H1 (cell line): ENCODE results near the gene PKNOX1. TPM values are rescaled to one million over a fixed set of nuclear protein-coding genes. Genes with fewer than 3 reads are reported as not detected.

Experiments
- CTCF ChIA-PET: fragments of 300-600 bp; sonication (Branson Sonifier 250); formaldehyde crosslinking; loops from one replicate; lab custom pipeline; 2021; ENCODE audit not compliant: partially characterized antibody; lab: Charles Lee
- POLR2A ChIA-PET: fragments of 300-600 bp; sonication (Branson Sonifier 250); formaldehyde crosslinking; loops from one replicate; lab custom pipeline; 2021; ENCODE audit warnings: inconsistent platforms; ENCODE audit not compliant: partially characterized antibody; lab: Charles Lee
- DNase-seq, 2 experiments: peaks; one replicate each; pipeline versions ENCODE4 v3.0.0 to v3.0.0-alpha.2; 2010 to 2022; ENCODE audit warnings: low spot score in 2 of 2, low read depth in 1 of 2, mixed read lengths in 1 of 2
- FAIRE-seq: peaks from 2 replicates; lab custom pipeline; 2011; peaks lifted over from hg19 to GRCh38; lab: Jason Lieb, UNC
- H2AFZ ChIP-seq: 2 replicates; pipeline ENCODE4 v1.8.1; 2012; ENCODE audit warnings: low read length, inconsistent platforms
- H2AK5ac ChIP-seq: 2 replicates; pipeline ENCODE4 v1.6.1; 2013; ENCODE audit warnings: low read depth, low read length
- H2BK120ac ChIP-seq: replicated peaks from 2 replicates; pipeline ENCODE3; 2013; ENCODE audit warnings: low read depth, low read length, inconsistent platforms
- H2BK12ac ChIP-seq: 2 replicates; pipeline ENCODE4 v1.6.1; 2013; ENCODE audit warnings: low read depth, low read length
- H2BK15ac ChIP-seq: 2 replicates; pipeline ENCODE4 v1.6.1; 2013; ENCODE audit warnings: low read length
- H2BK20ac ChIP-seq: 2 replicates; pipeline ENCODE4 v1.6.1; 2013; ENCODE audit warnings: low read length
- H2BK5ac ChIP-seq: 2 replicates; pipeline ENCODE4 v1.6.1; 2013; ENCODE audit warnings: low read depth, low read length
- H3K14ac ChIP-seq: 2 replicates; pipeline ENCODE4 v1.6.1; 2013; ENCODE audit warnings: inconsistent platforms; ENCODE audit not compliant: insufficient read length
- H3K18ac ChIP-seq: 2 replicates; pipeline ENCODE4 v1.6.1; 2013; ENCODE audit warnings: low read length; ENCODE audit errors: extremely low read depth
- H3K23ac ChIP-seq: 2 replicates; pipeline ENCODE4 v1.6.1; 2013; ENCODE audit warnings: inconsistent platforms; ENCODE audit not compliant: insufficient read length
- H3K23me2 ChIP-seq: 2 replicates; pipeline ENCODE4 v1.6.1; 2013; ENCODE audit warnings: low read depth, low read length
- H3K27ac ChIP-seq: 2 replicates; pipeline ENCODE4 v1.6.1; 2011; ENCODE audit warnings: low read depth, low read length, inconsistent platforms
- H3K27me3 ChIP-seq, 4 experiments: replicated peaks in 1 of 4; 1 replicate in 1 of 4; 2 replicates in 3 of 4; pipeline versions ENCODE4 v1.6.1 to v1.8.1; 2011 to 2013; ENCODE audit warnings: low read length in 3 of 4, mild to moderate bottlenecking in 3 of 4, inconsistent platforms in 2 of 4, mixed read lengths in 2 of 4, moderate library complexity in 1 of 4; ENCODE audit not compliant: control insufficient read depth in 3 of 4, insufficient read depth in 3 of 4; ENCODE audit errors: extremely low read depth in 1 of 4
- H3K36me3 ChIP-seq, 4 experiments: 2 replicates each; pipeline versions ENCODE4 v1.6.1 to v1.8.1; 2011 to 2013; ENCODE audit warnings: mild to moderate bottlenecking in 4 of 4, low read length in 3 of 4, moderate library complexity in 2 of 4, control low read depth in 1 of 4, inconsistent platforms in 1 of 4; ENCODE audit not compliant: insufficient read depth in 4 of 4, control insufficient read depth in 2 of 4
- H3K4ac ChIP-seq: replicated peaks from 2 replicates; pipeline ENCODE3; 2013; ENCODE audit warnings: low read length, low read depth, mixed read lengths, inconsistent platforms; ENCODE audit not compliant: insufficient read length
- H3K4me1 ChIP-seq, 4 experiments: replicated peaks in 1 of 4; 1 replicate in 1 of 4; 2 replicates in 3 of 4; pipeline versions ENCODE4 v1.6.1 to v1.8.1; 2011 to 2013; ENCODE audit warnings: low read length in 3 of 4, inconsistent platforms in 2 of 4, mixed read lengths in 1 of 4; ENCODE audit not compliant: insufficient read depth in 4 of 4, control insufficient read depth in 3 of 4
- H3K4me2 ChIP-seq, 2 experiments: 2 replicates each; pipeline versions ENCODE4 v1.6.1 to v1.8.1; 2011 to 2013; ENCODE audit warnings: low read depth in 2 of 2, low read length in 2 of 2, control low read depth in 1 of 2, inconsistent platforms in 1 of 2, mild to moderate bottlenecking in 1 of 2; ENCODE audit not compliant: insufficient read depth in 1 of 2
- H3K4me3 ChIP-seq, 4 experiments: fragments of 200-600, 300-600 bp in 1 of 4; sonication (generic), shearing (Covaris generic), sonication (Bioruptor Twin) in 1 of 4; 2 replicates each; pipeline versions ENCODE4 v1.5.1 to v1.8.1; 2011 to 2016; ENCODE audit warnings: low read length in 4 of 4, low read depth in 3 of 4, control low read depth in 2 of 4, inconsistent platforms in 2 of 4, mild to moderate bottlenecking in 2 of 4, mixed read lengths in 1 of 4, moderate library complexity in 1 of 4; ENCODE audit not compliant: insufficient read depth in 2 of 4; ENCODE audit errors: extremely low read depth in 1 of 4
- H3K56ac ChIP-seq: replicated peaks from 2 replicates; pipeline ENCODE3; 2013; ENCODE audit warnings: low read depth, mild to moderate bottlenecking, mixed read lengths, low read length, inconsistent platforms; ENCODE audit not compliant: insufficient read length
- H3K79me1 ChIP-seq: 2 replicates; pipeline ENCODE4 v1.6.1; 2013; ENCODE audit warnings: low read depth, low read length, control low read depth
- H3K79me2 ChIP-seq, 2 experiments: 2 replicates each; pipeline versions ENCODE4 v1.6.1 to v1.8.1; 2012 to 2013; ENCODE audit warnings: low read length in 2 of 2, mild to moderate bottlenecking in 2 of 2, inconsistent platforms in 1 of 2; ENCODE audit not compliant: insufficient read depth in 2 of 2, control insufficient read depth in 1 of 2
- H3K9ac ChIP-seq, 4 experiments: replicated peaks in 1 of 4; 1 replicate in 1 of 4; 2 replicates in 3 of 4; pipeline versions ENCODE4 v1.6.1 to v1.8.1; 2011 to 2013; ENCODE audit warnings: low read depth in 3 of 4, low read length in 3 of 4, control low read depth in 2 of 4, mild to moderate bottlenecking in 2 of 4, moderate library complexity in 2 of 4, inconsistent platforms in 1 of 4; ENCODE audit errors: extremely low read depth in 1 of 4
- H3K9me3 ChIP-seq, 2 experiments: 2 replicates each; pipeline versions ENCODE4 v1.6.1 to v1.8.1; 2012 to 2013; ENCODE audit warnings: mild to moderate bottlenecking in 2 of 2, moderate library complexity in 2 of 2, control low read depth in 1 of 2, inconsistent platforms in 1 of 2, low read depth in 1 of 2, low read length in 1 of 2, mixed read lengths in 1 of 2; ENCODE audit not compliant: insufficient read depth in 2 of 2
- H4K20me1 ChIP-seq, 2 experiments: replicated peaks in 1 of 2; 2 replicates each; pipeline versions ENCODE3 to v1.8.1; 2011 to 2013; ENCODE audit warnings: inconsistent platforms in 2 of 2, low read length in 2 of 2, mild to moderate bottlenecking in 1 of 2; ENCODE audit not compliant: insufficient read depth in 2 of 2, control insufficient read depth in 1 of 2
- H4K5ac ChIP-seq: 2 replicates; pipeline ENCODE4 v1.6.1; 2013; ENCODE audit warnings: low read length, low read depth, mixed read lengths, inconsistent platforms; ENCODE audit not compliant: insufficient read length
- H4K8ac ChIP-seq: 2 replicates; pipeline ENCODE4 v1.8.0; 2013; ENCODE audit warnings: mild to moderate bottlenecking, moderate library complexity, low read length, inconsistent platforms; ENCODE audit not compliant: insufficient read depth; ENCODE audit errors: extremely low read depth
- H4K91ac ChIP-seq: replicated peaks from 2 replicates; pipeline ENCODE3; 2013; ENCODE audit warnings: low read length, mixed read lengths, inconsistent platforms; ENCODE audit not compliant: insufficient read length
- BCL11A ChIP-seq, 2 experiments: IDR thresholded peaks; one replicate each; pipeline ENCODE4 v1.6.1; 2011; ENCODE audit warnings: low read depth in 2 of 2, low read length in 2 of 2, mild to moderate bottlenecking in 2 of 2
- EGR1 ChIP-seq: IDR thresholded peaks from 2 replicates; pipeline ENCODE4 v1.6.1; 2011; ENCODE audit warnings: low read depth, low read length, borderline replicate concordance
- JUND ChIP-seq: IDR thresholded peaks from 2 replicates; pipeline ENCODE4 v1.6.1; 2011; ENCODE audit warnings: mild to moderate bottlenecking, improper control_type of control experiment, low read length
- KDM4A ChIP-seq: IDR thresholded peaks from one replicate; pipeline ENCODE4 v1.7.1; 2012; ENCODE audit warnings: low read depth, mild to moderate bottlenecking, moderate library complexity, low read length, inconsistent platforms; ENCODE audit not compliant: severe bottlenecking
- POLR2A ChIP-seq, 2 experiments: IDR thresholded peaks; 1 replicate in 1 of 2; 2 replicates in 1 of 2; pipeline ENCODE4 v1.6.1; 2011; ENCODE audit warnings: low read depth in 2 of 2, low read length in 2 of 2, mild to moderate bottlenecking in 2 of 2; ENCODE audit errors: control extremely low read depth in 1 of 2
- RAD21 ChIP-seq, 2 experiments: IDR thresholded peaks in 1 of 2; conservative IDR thresholded peaks in 1 of 2; 2 replicates each; pipeline ENCODE4 v1.6.1; 2011; ENCODE audit warnings: low read depth in 2 of 2, low read length in 2 of 2, improper control_type of control experiment in 1 of 2, inconsistent platforms in 1 of 2, mild to moderate bottlenecking in 1 of 2, moderate library complexity in 1 of 2
- RNF2 ChIP-seq: fragments of 200-900, 300-1000 bp; sonication (generic); IDR thresholded peaks from 2 replicates; pipeline ENCODE4 v1.7.1; 2016; ENCODE audit warnings: borderline replicate concordance, low read depth, mild to moderate bottlenecking, antibody characterized with exemption, low read length; ENCODE audit not compliant: poor library complexity, severe bottlenecking; ENCODE audit errors: missing control alignments
- SIRT6 ChIP-seq: IDR thresholded peaks from one replicate; pipeline ENCODE4 v1.7.1; 2012; ENCODE audit warnings: low read length, inconsistent platforms
- SP1 ChIP-seq: IDR thresholded peaks from 2 replicates; pipeline ENCODE4 v1.6.1; 2011; ENCODE audit warnings: low read depth, low read length
- SRF ChIP-seq: IDR thresholded peaks from 2 replicates; pipeline ENCODE4 v1.6.1; 2011; ENCODE audit warnings: mild to moderate bottlenecking, low read depth, low read length, moderate library complexity
- TCF12 ChIP-seq: IDR thresholded peaks from 2 replicates; pipeline ENCODE4 v1.6.1; 2011; ENCODE audit warnings: low read depth, mild to moderate bottlenecking, low read length
- WGBS, 2 experiments: shearing (Covaris generic) in 1 of 2; methylation state at CpG; one replicate each; pipeline versions ENCODE4 v1.1.6 to v1.1.7; 2013 to 2015; ENCODE audit warnings: low lambda C conversion rate in 2 of 2, mixed read lengths in 2 of 2, inconsistent platforms in 1 of 2, low coverage in 1 of 2, missing lambda C conversion rate in 1 of 2; ENCODE audit not compliant: insufficient replicate concordance in 2 of 2, insufficient coverage in 1 of 2, insufficient read length in 1 of 2; ENCODE audit errors: extremely low coverage in 1 of 2, missing lambda C conversion rate in 1 of 2; 5-methylcytosine and 5-hydroxymethylcytosine counted together
- polyA plus RNA-seq, 7 experiments: library from polyadenylated mRNA; depleted of rRNA in 3 of 7; stranded (reverse) in 5 of 7; unstranded in 2 of 7; fragments of >200 nt in 5 of 7; fragments of 200-250 nt in 2 of 7; gene quantifications; 1 replicate in 5 of 7; 2 replicates in 1 of 7; 4 replicates in 1 of 7; pipeline versions ENCODE4 v1.2.1 to v1.2.3, GENCODE V29; 2011 to 2013; ENCODE audit warnings: missing spikeins in 2 of 7, mixed read lengths in 2 of 7
- total RNA-seq: library from RNA; stranded (reverse); fragmentation: NEBNext Ultra II Directional; extraction: Animal tissue kit (Norgen Biotek cat#: 25700); gene quantifications from 2 replicates; pipeline ENCODE4 v1.2.1, GENCODE V29; 2021
- TF ChIP-seq, protein P1 (sequence below): IDR thresholded peaks from 2 replicates; pipeline ENCODE4 v1.6.1; 2012; ENCODE audit warnings: low read length, inconsistent platforms

PKNOX1 gene
- total and polyA plus RNA-seq, 2 of the 8 experiments (the other 6 are each of a cell fraction or from before 2014, with no cell fraction given), result 20.4 to 31.9 TPM

DNA sequence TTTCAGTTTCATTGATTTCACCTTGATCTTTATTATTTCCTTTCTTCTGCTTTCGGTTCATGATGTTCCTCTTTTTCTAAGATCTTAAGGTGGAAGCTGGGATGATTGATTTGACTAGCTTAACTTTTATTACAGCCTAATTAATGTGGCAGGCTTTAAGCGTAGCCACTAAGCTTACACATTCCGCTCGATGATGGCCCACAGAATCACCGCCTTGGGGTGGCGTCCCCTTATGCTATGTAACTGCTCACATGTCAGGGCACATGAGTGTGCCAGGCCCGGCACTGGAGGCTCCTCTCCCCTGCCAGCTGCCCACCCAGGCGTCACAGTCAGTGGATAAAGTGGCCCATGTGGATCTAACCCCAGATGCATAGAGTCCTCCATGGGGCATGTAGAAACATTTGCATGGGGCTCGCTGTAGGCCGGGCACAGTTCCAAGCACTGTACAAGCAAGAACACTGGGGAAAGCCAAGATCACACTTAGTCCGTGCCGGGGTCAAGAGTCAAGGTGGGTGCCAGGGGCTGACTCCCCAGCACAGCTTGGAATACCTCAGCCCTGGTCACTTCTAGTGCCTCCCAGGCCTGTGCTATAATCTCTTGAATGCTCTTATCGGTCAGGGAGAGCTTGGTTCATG lies 41.7 kb downstream of the PKNOX1 start:
- 87% methylated on average over 13 of the region's 13 CpGs; no CpG with 5 or more reads in 1 of the 2 experiments for WGBS, 2 experiments
- POLR2A ChIA-PET, result no interaction called here
- Histone ChIP-seq H2BK20ac (no peak overlapping the region), H3K56ac (no peak overlapping the region), H4K8ac (no peak overlapping the region), H3K4me2 (no peak overlapping the region), H4K20me1 (no peaks in the 10 kb centered on the region), H3K4me1 (no peaks in the 10 kb centered on the region), H4K5ac (no peak overlapping the region), H3K14ac (no peak overlapping the region), H3K79me2 (no peaks in the 10 kb centered on the region), H3K27me3 (no peaks in the 10 kb centered on the region), H3K4me3 (no peak overlapping the region), H3K23ac (no peak overlapping the region), H3K79me1 (peaks cover 2% of the 10 kb centered on the region; the same call in 1 of the 2 replicates), H2BK5ac (no peak overlapping the region), H3K4ac (no peak overlapping the region), H2BK15ac (no peak overlapping the region), H3K23me2 (no peaks in the 10 kb centered on the region), H3K27ac (no peak overlapping the region), H4K91ac (no peak overlapping the region), H2BK120ac (no peak overlapping the region), H2AFZ (no peak overlapping the region), H2BK12ac (no peak overlapping the region), H3K9me3 (no peaks in the 10 kb centered on the region), H3K36me3 (peaks cover 7 to 34% (median 14%) of the 10 kb centered on the region in 4 experiments; a peak in 6 of 8 replicates), H2AK5ac (no peak overlapping the region), H3K18ac (no peak overlapping the region), H3K9ac (no peak overlapping the region)
- no peak for DNase-seq
- FAIRE-seq, result no peak
- TF ChIP-seq SIRT6, result no peak
- TF ChIP-seq KDM4A, result no peak
- TF ChIP-seq SP1, result no peak
- TF ChIP-seq POLR2A (IDR thresholded peaks at IDR 0.05; ENCODE audit: control extremely low read depth in 1 of 2, low read depth in 2 of 2, low read length in 2 of 2), result no peak
- TF ChIP-seq RNF2, result no peak
- no peak for TF ChIP-seq BCL11A (IDR thresholded peaks at IDR 0.05; ENCODE audit: low read depth in 2 of 2, low read length in 2 of 2)
- TF ChIP-seq RAD21 (IDR thresholded peaks at IDR 0.05 in 1 of 2, conservative IDR thresholded peaks at IDR 0.05 in 1 of 2; ENCODE audit: low read depth in 2 of 2, low read length in 2 of 2), result no peak
- TF ChIP-seq EGR1, result no peak
- TF ChIP-seq JUND, result no peak
- TF ChIP-seq TCF12, result no peak
- TF ChIP-seq, protein P1, sequence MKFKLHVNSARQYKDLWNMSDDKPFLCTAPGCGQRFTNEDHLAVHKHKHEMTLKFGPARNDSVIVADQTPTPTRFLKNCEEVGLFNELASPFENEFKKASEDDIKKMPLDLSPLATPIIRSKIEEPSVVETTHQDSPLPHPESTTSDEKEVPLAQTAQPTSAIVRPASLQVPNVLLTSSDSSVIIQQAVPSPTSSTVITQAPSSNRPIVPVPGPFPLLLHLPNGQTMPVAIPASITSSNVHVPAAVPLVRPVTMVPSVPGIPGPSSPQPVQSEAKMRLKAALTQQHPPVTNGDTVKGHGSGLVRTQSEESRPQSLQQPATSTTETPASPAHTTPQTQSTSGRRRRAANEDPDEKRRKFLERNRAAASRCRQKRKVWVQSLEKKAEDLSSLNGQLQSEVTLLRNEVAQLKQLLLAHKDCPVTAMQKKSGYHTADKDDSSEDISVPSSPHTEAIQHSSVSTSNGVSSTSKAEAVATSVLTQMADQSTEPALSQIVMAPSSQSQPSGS, result no peak
- TF ChIP-seq SRF, result no peak
- CTCF ChIA-PET, result no interaction called here
